Fibroblast of lung (primary cell): ENCODE measurements around the gene PPM1H. TPM values are rescaled to one million over a fixed set of nuclear protein-coding genes. Genes with fewer than 3 reads are reported as not detected.
A peak's percentile ranks its signal among the peaks of the same experiment; 100 is the strongest.
"Not testable (repeated sequence)": the region's sequence is repeated elsewhere in the genome, so short reads cannot be mapped to it uniquely, and the experiment has no call there.

Experiments used
- DNase-seq, 2 donors: peaks; one replicate each; pipeline versions ENCODE4 v3.0.0 to v3.0.0-alpha.2; 2010; ENCODE audit warnings: low read depth in 2 of 2
- H2AFZ ChIP-seq: 2 replicates; pipeline ENCODE4 v1.5.1; 2012; ENCODE audit warnings: low read length, control low read depth, inconsistent platforms
- H3K27ac ChIP-seq: 2 replicates; pipeline ENCODE4 v1.5.1; 2011; ENCODE audit warnings: low read length, control low read depth; ENCODE audit not compliant: insufficient read depth
- H3K27me3 ChIP-seq: 2 replicates; pipeline ENCODE4 v1.5.1; 2011; ENCODE audit warnings: mild to moderate bottlenecking, low read length; ENCODE audit not compliant: control insufficient read depth, insufficient read depth
- H3K36me3 ChIP-seq: 2 replicates; pipeline ENCODE4 v1.5.1; 2011; ENCODE audit warnings: low read length; ENCODE audit not compliant: control insufficient read depth, insufficient read depth
- H3K4me1 ChIP-seq: 2 replicates; pipeline ENCODE4 v1.5.1; 2011; ENCODE audit warnings: low read length; ENCODE audit not compliant: control insufficient read depth, insufficient read depth; ENCODE audit errors: extremely low read depth
- H3K4me2 ChIP-seq: 2 replicates; pipeline ENCODE4 v1.5.1; 2011; ENCODE audit warnings: low read length, control low read depth; ENCODE audit not compliant: insufficient read depth; ENCODE audit errors: extremely low read depth
- H3K4me3 ChIP-seq, 4 experiments: fragments of 200-600 bp in 1 of 4; sonication (generic) in 1 of 4; replicated peaks in 1 of 4; 2 replicates each; pipeline ENCODE4 v1.5.1; 2011 to 2016; ENCODE audit warnings: low read length in 4 of 4, low read depth in 3 of 4, mild to moderate bottlenecking in 3 of 4, control low read depth in 2 of 4, inconsistent platforms in 1 of 4, mixed read lengths in 1 of 4; ENCODE audit not compliant: insufficient read depth in 1 of 4; ENCODE audit errors: control extremely low read depth in 1 of 4
- H3K79me2 ChIP-seq: 2 replicates; pipeline ENCODE4 v1.5.1; 2012; ENCODE audit warnings: mild to moderate bottlenecking, low read length, inconsistent platforms; ENCODE audit not compliant: control insufficient read depth, insufficient read depth
- H3K9ac ChIP-seq: 2 replicates; pipeline ENCODE4 v1.5.1; 2011; ENCODE audit warnings: mild to moderate bottlenecking, low read length, control low read depth; ENCODE audit not compliant: insufficient read depth
- H3K9me3 ChIP-seq: 2 replicates; pipeline ENCODE4 v1.5.1; 2012; ENCODE audit warnings: low read depth, low read length; ENCODE audit not compliant: control insufficient read depth, insufficient read depth
- H4K20me1 ChIP-seq: 2 replicates; pipeline ENCODE4 v1.5.1; 2011; ENCODE audit warnings: low read length; ENCODE audit not compliant: control insufficient read depth, insufficient read depth; ENCODE audit errors: extremely low read depth
- EZH2 ChIP-seq: IDR thresholded peaks from 2 replicates; pipeline ENCODE4 v1.5.1; 2012; ENCODE audit warnings: low read length, control low read depth, mild to moderate bottlenecking; ENCODE audit errors: missing control alignments
- polyA plus RNA-seq, 2 donors: library from polyadenylated mRNA; depleted of rRNA in 1 of 2; stranded (reverse) in 1 of 2; unstranded in 1 of 2; fragments of >200 nt; gene quantifications; 2 replicates each; pipeline ENCODE4 v1.2.1, GENCODE V29; 2011 to 2012; ENCODE audit warnings: missing spikeins in 1 of 2
- total RNA-seq: library from RNA; depleted of rRNA; stranded (reverse); fragments of >200 nt; gene quantifications from 2 replicates; pipeline ENCODE4 v1.2.1, GENCODE V29; 2014
- TF ChIP-seq, protein P1 (sequence below), 2 donors: IDR thresholded peaks in 1 of 2; conservative IDR thresholded peaks in 1 of 2; 1 replicate in 1 of 2; 2 replicates in 1 of 2; pipeline ENCODE4 v1.5.1; 2011 to 2012; ENCODE audit warnings: low read length in 2 of 2, control low read depth in 1 of 2, inconsistent platforms in 1 of 2, low read depth in 1 of 2, mild to moderate bottlenecking in 1 of 2

The PPM1H gene
- total and polyA plus RNA-seq, 2 donors (not counting 1 experiment from before 2014, with no cell fraction given) = 0.57 to 3.1 TPM

DNA sequence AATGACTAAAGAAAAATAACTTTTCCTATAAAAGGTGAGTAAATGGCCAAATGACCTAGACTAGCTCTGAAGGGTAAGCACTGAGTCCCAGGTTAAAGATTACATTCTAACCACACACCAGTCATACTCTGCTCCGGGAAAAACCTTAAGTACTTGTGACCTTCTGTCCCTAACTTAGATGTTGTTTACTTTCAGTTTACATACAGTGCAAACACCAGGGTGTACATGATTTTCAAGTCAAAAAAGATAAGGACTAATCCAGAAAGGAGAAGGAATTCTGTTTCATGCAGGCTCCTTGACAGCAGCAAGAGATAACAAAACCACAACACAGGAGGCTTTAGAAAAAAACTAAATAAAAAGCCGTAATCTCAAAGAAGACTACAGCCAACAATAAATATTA is 174.2 kb downstream of the PPM1H start:
- peak overlapping the region; percentile 35 for H3K27ac ChIP-seq
- H3K4me2 ChIP-seq = no peak overlapping the region
- H3K36me3 ChIP-seq = no peaks in the 10 kb centered on the region
- H3K4me3 ChIP-seq = no peak overlapping the region
- H3K79me2 ChIP-seq = no peaks in the 10 kb centered on the region
- H3K27me3 ChIP-seq = no peaks in the 10 kb centered on the region
- H3K9me3 ChIP-seq = no peaks in the 10 kb centered on the region
- H3K9ac ChIP-seq = no peak overlapping the region
- peak; percentile 53 to 54 for DNase-seq
- TF ChIP-seq EZH2 = no peak
- TF ChIP-seq, protein P1, sequence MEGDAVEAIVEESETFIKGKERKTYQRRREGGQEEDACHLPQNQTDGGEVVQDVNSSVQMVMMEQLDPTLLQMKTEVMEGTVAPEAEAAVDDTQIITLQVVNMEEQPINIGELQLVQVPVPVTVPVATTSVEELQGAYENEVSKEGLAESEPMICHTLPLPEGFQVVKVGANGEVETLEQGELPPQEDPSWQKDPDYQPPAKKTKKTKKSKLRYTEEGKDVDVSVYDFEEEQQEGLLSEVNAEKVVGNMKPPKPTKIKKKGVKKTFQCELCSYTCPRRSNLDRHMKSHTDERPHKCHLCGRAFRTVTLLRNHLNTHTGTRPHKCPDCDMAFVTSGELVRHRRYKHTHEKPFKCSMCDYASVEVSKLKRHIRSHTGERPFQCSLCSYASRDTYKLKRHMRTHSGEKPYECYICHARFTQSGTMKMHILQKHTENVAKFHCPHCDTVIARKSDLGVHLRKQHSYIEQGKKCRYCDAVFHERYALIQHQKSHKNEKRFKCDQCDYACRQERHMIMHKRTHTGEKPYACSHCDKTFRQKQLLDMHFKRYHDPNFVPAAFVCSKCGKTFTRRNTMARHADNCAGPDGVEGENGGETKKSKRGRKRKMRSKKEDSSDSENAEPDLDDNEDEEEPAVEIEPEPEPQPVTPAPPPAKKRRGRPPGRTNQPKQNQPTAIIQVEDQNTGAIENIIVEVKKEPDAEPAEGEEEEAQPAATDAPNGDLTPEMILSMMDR (conservative IDR thresholded peaks at IDR 0.05 in 1 of 2, IDR thresholded peaks at IDR 0.05 in 1 of 2; ENCODE audit: low read depth in 1 of 2, low read length in 2 of 2) = no peak
- no peaks in the 10 kb centered on the region for H4K20me1 ChIP-seq
- peaks cover 15% of the 10 kb centered on the region for H3K4me1 ChIP-seq
- no peak overlapping the region for H2AFZ ChIP-seq

DNA sequence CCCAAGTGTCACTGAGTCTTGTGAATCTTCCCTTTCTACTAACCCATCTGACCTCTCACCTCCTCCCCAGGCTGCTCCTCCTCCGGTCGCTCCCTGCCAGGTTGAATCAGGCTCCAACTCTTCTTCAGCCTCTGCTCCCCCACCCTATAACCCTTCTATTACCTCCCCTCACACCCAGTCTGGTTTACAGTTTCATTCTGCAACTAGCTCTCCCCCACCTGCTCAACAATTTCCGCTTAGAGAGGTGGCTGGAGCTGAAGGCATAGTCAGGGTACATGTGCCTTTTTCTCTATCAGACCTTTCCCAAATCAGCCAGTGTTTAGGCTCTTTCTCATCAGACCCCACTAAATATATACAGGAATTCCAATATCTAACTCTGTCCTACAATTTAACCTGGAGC is 174.6 kb downstream of the PPM1H start:
- H4K20me1 ChIP-seq, H3K79me2 ChIP-seq, H2AFZ ChIP-seq, H3K4me3 ChIP-seq, H3K27ac ChIP-seq, H3K4me2 ChIP-seq, H3K36me3 ChIP-seq, H3K9me3 ChIP-seq, H3K9ac ChIP-seq, H3K27me3 ChIP-seq, DNase-seq: not testable (repeated sequence)
- H3K4me1 ChIP-seq = peaks cover 15% of the 10 kb centered on the region

DNA sequence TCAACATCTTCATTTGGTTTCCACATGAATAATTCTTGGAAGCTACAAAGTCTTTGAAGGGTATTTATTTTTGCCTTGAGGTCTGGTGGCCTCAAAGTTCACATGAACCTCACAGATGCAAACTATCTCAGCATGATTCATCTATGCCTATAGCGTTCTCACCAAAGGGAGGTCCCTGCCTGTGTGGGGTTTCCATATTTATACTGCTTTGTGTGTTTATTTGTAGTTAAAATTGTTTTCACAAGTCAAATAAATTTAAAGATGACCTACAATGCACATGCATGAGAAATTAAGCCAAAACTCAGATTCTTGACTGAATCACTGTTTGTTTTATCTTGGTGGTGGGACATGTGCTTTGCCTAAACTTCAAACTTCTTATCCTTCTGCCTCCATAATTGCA is 176.7 kb downstream of the PPM1H start:
- Histone ChIP-seq H4K20me1 (no peaks in the 10 kb centered on the region), H3K36me3 (no peaks in the 10 kb centered on the region), H3K79me2 (no peaks in the 10 kb centered on the region), H3K9me3 (no peaks in the 10 kb centered on the region), H2AFZ (no peak overlapping the region), H3K27ac (no peak overlapping the region), H3K27me3 (no peaks in the 10 kb centered on the region), H3K4me2 (no peak overlapping the region), H3K4me1 (peaks cover 15% of the 10 kb centered on the region), H3K4me3 (no peak overlapping the region), H3K9ac (no peak overlapping the region)
- TF ChIP-seq, protein P1 (conservative IDR thresholded peaks at IDR 0.05 in 1 of 2, IDR thresholded peaks at IDR 0.05 in 1 of 2; ENCODE audit: low read depth in 1 of 2, low read length in 2 of 2) = no peak
- TF ChIP-seq EZH2 = no peak
- peak; percentile 80 to 92 for DNase-seq
